Calu3 (cell line): ENCODE data around the gene HIC1. TPM values are rescaled to one million over a fixed set of nuclear protein-coding genes. Genes with fewer than 3 reads are reported as not detected.

ENCODE experiments used
- BruUV-seq: library from RNA; stranded (reverse); fragments of 400-500 nt; replicated peaks from 2 replicates; lab custom pipeline; 2021; lab: Mats Ljungman, UMichigan
- CTCF ChIA-PET: fragments of 300-600 bp; sonication (Branson Sonifier 250); formaldehyde crosslinking; loops from one replicate; lab custom pipeline; 2022; ENCODE audit warnings: antibody characterized with exemption; lab: Charles Lee
- DNase-seq: peaks from one replicate; pipeline ENCODE4 v3.0.0; 2022
- H3K27ac Mint-ChIP-seq: one replicate; pipeline ENCODE4 v1.8.0; 2022; ENCODE audit warnings: mixed read lengths; ENCODE audit not compliant: unreplicated experiment
- H3K27me3 Mint-ChIP-seq: one replicate; pipeline ENCODE4 v1.8.0; 2022; ENCODE audit warnings: mixed read lengths; ENCODE audit not compliant: unreplicated experiment
- H3K36me3 Mint-ChIP-seq: one replicate; pipeline ENCODE4 v1.8.0; 2022; ENCODE audit warnings: mild to moderate bottlenecking, moderate library complexity, mixed read lengths; ENCODE audit not compliant: insufficient read depth, unreplicated experiment
- H3K4me1 Mint-ChIP-seq: one replicate; pipeline ENCODE4 v1.8.0; 2022; ENCODE audit warnings: mild to moderate bottlenecking, low read depth, mixed read lengths; ENCODE audit not compliant: unreplicated experiment
- H3K4me3 Mint-ChIP-seq: one replicate; pipeline ENCODE4 v1.8.0; 2022; ENCODE audit warnings: mild to moderate bottlenecking, low read depth, moderate library complexity, mixed read lengths; ENCODE audit not compliant: unreplicated experiment
- H3K9me3 Mint-ChIP-seq: one replicate; pipeline ENCODE4 v1.8.0; 2022; ENCODE audit warnings: low read depth, mixed read lengths; ENCODE audit not compliant: unreplicated experiment
- CTCF ChIP-seq: fragments of 200-600 bp; IDR thresholded peaks from one replicate; pipeline ENCODE4 v1.8.0; 2022; ENCODE audit warnings: antibody characterized with exemption; ENCODE audit not compliant: unreplicated experiment
- intact Hi-C: fragments of 100-400 bp; cut with micrococcal nuclease; formaldehyde crosslinking; loops from one replicate; pipeline ENCODE4 v1.10.0; 2022; ENCODE audit not compliant: unreplicated experiment
- total RNA-seq: library from RNA; stranded (reverse); gene quantifications from 2 replicates; pipeline ENCODE4 v1.2.3, GENCODE V29; 2022

The HIC1 gene
- total RNA-seq, 1 experiment from 2014 or later: 1.2 TPM

- Mint-ChIP-seq H3K4me1 (no peaks in the 10 kb centered on the region), H3K4me3 (no peak overlapping the region), H3K36me3 (no peaks in the 10 kb centered on the region), H3K9me3 (no peaks in the 10 kb centered on the region), H3K27ac (no peak overlapping the region), H3K27me3 (no peaks in the 10 kb centered on the region)
- intact Hi-C loops: no loop called here
- CTCF ChIA-PET: no interaction called here
- no peak for DNase-seq
- BruUV-seq: no TSS peak
- TF ChIP-seq CTCF: no peak
Observed at GRCh38 chr17:2060681-2061440, 6.0 kb downstream of the HIC1 start.

- no peaks in the 10 kb centered on the region for H3K27me3 Mint-ChIP-seq
- no peaks in the 10 kb centered on the region for H3K9me3 Mint-ChIP-seq
- no peak for DNase-seq
- no peak for TF ChIP-seq CTCF
- H3K4me3 Mint-ChIP-seq: no peak overlapping the region
- no peaks in the 10 kb centered on the region for H3K36me3 Mint-ChIP-seq
- intact Hi-C loops: no loop called here
- BruUV-seq: no TSS peak
- no peak overlapping the region for H3K27ac Mint-ChIP-seq
- no peaks in the 10 kb centered on the region for H3K4me1 Mint-ChIP-seq
- CTCF ChIA-PET: no interaction called here
Observed at GRCh38 chr17:2061441-2061958, 6.6 kb downstream of the HIC1 start.

GRCh38 chr17:2062571-2063183 is 7.8 kb downstream of the HIC1 start:
- Mint-ChIP-seq H3K27ac (no peak overlapping the region), H3K4me3 (no peak overlapping the region), H3K27me3 (no peaks in the 10 kb centered on the region), H3K4me1 (no peaks in the 10 kb centered on the region), H3K36me3 (no peaks in the 10 kb centered on the region), H3K9me3 (no peaks in the 10 kb centered on the region)
- TF ChIP-seq CTCF: no peak
- BruUV-seq: no TSS peak
- CTCF ChIA-PET: no interaction called here
- intact Hi-C loops: no loop called here
- DNase-seq: no peak

- Mint-ChIP-seq H3K36me3 (no peaks in the 10 kb centered on the region), H3K4me1 (no peaks in the 10 kb centered on the region), H3K9me3 (no peaks in the 10 kb centered on the region), H3K27me3 (no peaks in the 10 kb centered on the region), H3K27ac (no peak overlapping the region), H3K4me3 (no peak overlapping the region)
- DNase-seq: no peak
- CTCF ChIA-PET: no interaction called here
- BruUV-seq: no TSS peak
- TF ChIP-seq CTCF: no peak
- intact Hi-C loops: no loop called here
Observed at GRCh38 chr17:2063261-2064146, 8.6 kb downstream of the HIC1 start.
